ENCODE measurements around the gene NLRP10. TPM values are rescaled to one million over a fixed set of nuclear protein-coding genes. Genes with fewer than 3 reads are reported as not detected.

The NLRP10 gene
- total RNA-seq, 1 experiment from 2014 or later = not detected

GRCh38 chr11:8004008-8004407 is 38.8 kb upstream of the NLRP10 start:
- TF ChIP-seq CTCF (IDR thresholded peaks at IDR 0.05; ENCODE audit: unreplicated experiment) = no peak
- H3K36me3 Mint-ChIP-seq (ENCODE audit: insufficient read depth, unreplicated experiment) = peaks cover 12% of the 10 kb centered on the region
- no peaks in the 10 kb centered on the region for H3K9me3 Mint-ChIP-seq (ENCODE audit: low read depth, unreplicated experiment)
- TSS peak; percentile 9 for BruUV-seq (replicated peaks)
- no peak overlapping the region for H3K27ac Mint-ChIP-seq (ENCODE audit: unreplicated experiment)
- H3K4me1 Mint-ChIP-seq (ENCODE audit: low read depth, unreplicated experiment) = no peaks in the 10 kb centered on the region
- intact Hi-C loops (cut with micrococcal nuclease; ENCODE audit: unreplicated experiment) = no loop called here
- DNase-seq = no peak
- no peak overlapping the region for H3K4me3 Mint-ChIP-seq (ENCODE audit: low read depth, unreplicated experiment)
- H3K27me3 Mint-ChIP-seq (ENCODE audit: unreplicated experiment) = no peaks in the 10 kb centered on the region
- CTCF ChIA-PET = interaction anchor here (1.0 kb wide), 1 partner anchor 95 kb away, joined by 3 read pairs; no protein-coding TSS in a partner anchor

GRCh38 chr11:8003187-8003586 is 37.9 kb upstream of the NLRP10 start:
- Mint-ChIP-seq H3K9me3 (ENCODE audit: low read depth, unreplicated experiment) (no peaks in the 10 kb centered on the region), H3K27me3 (ENCODE audit: unreplicated experiment) (no peaks in the 10 kb centered on the region), H3K27ac (ENCODE audit: unreplicated experiment) (no peak overlapping the region), H3K4me1 (ENCODE audit: low read depth, unreplicated experiment) (no peaks in the 10 kb centered on the region), H3K36me3 (ENCODE audit: insufficient read depth, unreplicated experiment) (peaks cover 16% of the 10 kb centered on the region), H3K4me3 (ENCODE audit: low read depth, unreplicated experiment) (no peak overlapping the region)
- CTCF ChIA-PET = no interaction called here
- BruUV-seq (replicated peaks) = no TSS peak
- TF ChIP-seq CTCF (IDR thresholded peaks at IDR 0.05; ENCODE audit: unreplicated experiment) = no peak
- no peak for DNase-seq
- intact Hi-C loops (cut with micrococcal nuclease; ENCODE audit: unreplicated experiment) = no loop called here

- peaks cover 18% of the 10 kb centered on the region for H3K36me3 Mint-ChIP-seq (ENCODE audit: insufficient read depth, unreplicated experiment)
- no peaks in the 10 kb centered on the region for H3K27me3 Mint-ChIP-seq (ENCODE audit: unreplicated experiment)
- H3K4me1 Mint-ChIP-seq (ENCODE audit: low read depth, unreplicated experiment) = no peaks in the 10 kb centered on the region
- no peak overlapping the region for H3K27ac Mint-ChIP-seq (ENCODE audit: unreplicated experiment)
- CTCF ChIA-PET = no interaction called here
- H3K9me3 Mint-ChIP-seq (ENCODE audit: low read depth, unreplicated experiment) = no peaks in the 10 kb centered on the region
- no peak overlapping the region for H3K4me3 Mint-ChIP-seq (ENCODE audit: low read depth, unreplicated experiment)
- intact Hi-C loops (cut with micrococcal nuclease; ENCODE audit: unreplicated experiment) = no loop called here
- DNase-seq = no peak
- no TSS peak for BruUV-seq (replicated peaks)
- no peak for TF ChIP-seq CTCF (IDR thresholded peaks at IDR 0.05; ENCODE audit: unreplicated experiment)
Measured at GRCh38 chr11:8002676-8003075, 37.4 kb upstream of the NLRP10 start.

- CTCF ChIA-PET = no interaction called here
- no peak overlapping the region for H3K4me3 Mint-ChIP-seq (ENCODE audit: low read depth, unreplicated experiment)
- H3K4me1 Mint-ChIP-seq (ENCODE audit: low read depth, unreplicated experiment) = no peaks in the 10 kb centered on the region
- peaks cover 39% of the 10 kb centered on the region for H3K36me3 Mint-ChIP-seq (ENCODE audit: insufficient read depth, unreplicated experiment)
- TF ChIP-seq CTCF (IDR thresholded peaks at IDR 0.05; ENCODE audit: unreplicated experiment) = no peak
- H3K9me3 Mint-ChIP-seq (ENCODE audit: low read depth, unreplicated experiment) = no peaks in the 10 kb centered on the region
- H3K27me3 Mint-ChIP-seq (ENCODE audit: unreplicated experiment) = no peaks in the 10 kb centered on the region
- intact Hi-C loops (cut with micrococcal nuclease; ENCODE audit: unreplicated experiment) = no loop called here
- H3K27ac Mint-ChIP-seq (ENCODE audit: unreplicated experiment) = no peak overlapping the region
- BruUV-seq (replicated peaks) = no TSS peak
- DNase-seq = no peak
Measured at GRCh38 chr11:8000390-8000789, 35.1 kb upstream of the NLRP10 start.

Data from Calu3 (cell line).